IMR-90 (cell line): ENCODE results near the gene SERPINH1. TPM values are rescaled to one million over a fixed set of nuclear protein-coding genes. Genes with fewer than 3 reads are reported as not detected.

Experiments
- ATAC-seq: fragments of 200-7000 bp; cut with Tn5 transposase; 2 replicates; pipeline ENCODE4 v1.9.1; 2020; ENCODE audit warnings: low read depth, mild to moderate bottlenecking, moderate library complexity
- BruUV-seq: library from RNA; stranded (reverse); fragments of 400-500 nt; replicated peaks from 2 replicates; lab custom pipeline; 2021; lab: Mats Ljungman, UMichigan
- CTCF ChIA-PET: fragments of 300-600 bp; formaldehyde crosslinking; extraction: SDS; loops from one replicate; lab custom pipeline; 2021; ENCODE audit warnings: antibody characterized with exemption; lab: Yijun Ruan, JAX
- POLR2A ChIA-PET: fragments of 300-600 bp; sonication (Branson Sonifier 250); formaldehyde crosslinking; loops from one replicate; lab custom pipeline; 2022; ENCODE audit warnings: antibody characterized with exemption; ENCODE audit not compliant: unreplicated experiment; lab: Charles Lee
- DNase-seq: peaks from one replicate; pipeline ENCODE4 v3.0.0; 2013
- H2AFZ ChIP-seq: replicated peaks from 2 replicates; pipeline ENCODE3; 2013; ENCODE audit warnings: low read length, mild to moderate bottlenecking; ENCODE audit not compliant: poor library complexity
- H2AK5ac ChIP-seq: 2 replicates; pipeline ENCODE4 v1.6.1; 2013; ENCODE audit warnings: low read depth, low read length, inconsistent platforms
- H2AK9ac ChIP-seq: replicated peaks from 2 replicates; pipeline ENCODE3; 2013; ENCODE audit warnings: mild to moderate bottlenecking, low read depth, low read length, moderate library complexity; ENCODE audit not compliant: poor library complexity
- H2BK120ac ChIP-seq: 2 replicates; pipeline ENCODE4 v1.6.1; 2013; ENCODE audit warnings: low read depth, low read length, inconsistent platforms
- H2BK15ac ChIP-seq: 3 replicates; pipeline ENCODE4 v1.6.1; 2013; ENCODE audit warnings: low read depth, low read length, inconsistent platforms
- H2BK20ac ChIP-seq: 2 replicates; pipeline ENCODE4 v1.6.1; 2013; ENCODE audit warnings: low read depth, mild to moderate bottlenecking, inconsistent platforms, low read length, moderate library complexity
- H2BK5ac ChIP-seq: 2 replicates; pipeline ENCODE4 v1.6.1; 2013; ENCODE audit warnings: mild to moderate bottlenecking, low read depth, low read length, inconsistent platforms; ENCODE audit not compliant: poor library complexity, severe bottlenecking
- H3K14ac ChIP-seq: replicated peaks from 2 replicates; pipeline ENCODE4 v1.6.1; 2013; ENCODE audit warnings: low read depth, low read length, inconsistent platforms
- H3K18ac ChIP-seq: 2 replicates; pipeline ENCODE4 v1.6.1; 2013; ENCODE audit warnings: low read depth, low read length, control low read depth
- H3K23ac ChIP-seq: 2 replicates; pipeline ENCODE4 v1.6.1; 2013; ENCODE audit warnings: low read depth, low read length, inconsistent platforms
- H3K27ac ChIP-seq: 2 replicates; pipeline ENCODE4 v1.5.1; 2013; ENCODE audit warnings: mild to moderate bottlenecking, control low read depth, low read length; ENCODE audit not compliant: insufficient read depth
- H3K27me3 ChIP-seq: 2 replicates; pipeline ENCODE4 v1.6.1; 2013; ENCODE audit warnings: low read length; ENCODE audit not compliant: control insufficient read depth, insufficient read depth
- H3K36me3 ChIP-seq: 2 replicates; pipeline ENCODE4 v1.6.1; 2013; ENCODE audit warnings: low read length, mixed read lengths; ENCODE audit not compliant: control insufficient read depth, insufficient read depth
- H3K4ac ChIP-seq: 2 replicates; pipeline ENCODE4 v1.6.1; 2013; ENCODE audit warnings: low read depth, low read length, inconsistent platforms
- H3K4me1 ChIP-seq: 2 replicates; pipeline ENCODE4 v1.6.1; 2013; ENCODE audit warnings: low read length, mixed read lengths; ENCODE audit not compliant: control insufficient read depth, insufficient read depth
- H3K4me2 ChIP-seq: 2 replicates; pipeline ENCODE4 v1.6.1; 2013; ENCODE audit warnings: low read depth, mild to moderate bottlenecking, control low read depth, low read length, moderate library complexity
- H3K4me3 ChIP-seq: 2 replicates; pipeline ENCODE4 v1.5.1; 2013; ENCODE audit warnings: low read depth, mild to moderate bottlenecking, control low read depth, low read length, moderate library complexity; ENCODE audit not compliant: insufficient read depth
- H3K56ac ChIP-seq: 2 replicates; pipeline ENCODE4 v1.6.1; 2013; ENCODE audit warnings: low read length, inconsistent platforms; ENCODE audit not compliant: insufficient read depth; ENCODE audit errors: extremely low read depth
- H3K79me1 ChIP-seq, 2 experiments: 2 replicates each; pipeline ENCODE4 v1.6.1; 2013; ENCODE audit warnings: low read length in 2 of 2, inconsistent platforms in 1 of 2, low read depth in 1 of 2
- H3K9ac ChIP-seq: 2 replicates; pipeline ENCODE4 v1.6.1; 2013; ENCODE audit warnings: low read depth, low read length, control low read depth
- H3K9me1 ChIP-seq: 2 replicates; pipeline ENCODE4 v1.6.1; 2013; ENCODE audit warnings: low read length, inconsistent platforms; ENCODE audit not compliant: insufficient read depth
- H3K9me3 ChIP-seq: 2 replicates; pipeline ENCODE4 v1.6.1; 2013; ENCODE audit warnings: low read length; ENCODE audit not compliant: control insufficient read depth, insufficient read depth
- H4K20me1 ChIP-seq: 2 replicates; pipeline ENCODE4 v1.6.1; 2013; ENCODE audit warnings: low read length, inconsistent platforms; ENCODE audit not compliant: insufficient read depth
- H4K5ac ChIP-seq: 2 replicates; pipeline ENCODE4 v1.6.1; 2013; ENCODE audit warnings: mild to moderate bottlenecking, low read depth, low read length, control low read depth
- H4K8ac ChIP-seq, 2 experiments: 2 replicates each; pipeline ENCODE4 v1.6.1; 2013; ENCODE audit warnings: low read depth in 2 of 2, low read length in 2 of 2, control low read depth in 1 of 2, inconsistent platforms in 1 of 2
- H4K91ac ChIP-seq: 2 replicates; pipeline ENCODE4 v1.6.1; 2013; ENCODE audit warnings: low read depth, low read length, inconsistent platforms; ENCODE audit not compliant: insufficient read depth
- CEBPB ChIP-seq: IDR thresholded peaks from 2 replicates; pipeline ENCODE4 v1.6.1; 2012; ENCODE audit warnings: low read depth, low read length, improper control_type of control experiment
- FOS ChIP-seq: fragments of 150-350 bp; IDR thresholded peaks from 2 replicates; pipeline ENCODE4 v1.6.1; 2016; ENCODE audit warnings: low read depth, low read length
- NFE2L2 ChIP-seq: fragments of 150-350 bp; IDR thresholded peaks from 2 replicates; pipeline ENCODE4 v1.6.1; 2016; ENCODE audit warnings: low read depth, mild to moderate bottlenecking, low read length
- SMC3 ChIP-seq: fragments of 150-350 bp; IDR thresholded peaks from 2 replicates; pipeline ENCODE4 v1.6.1; 2016; ENCODE audit warnings: low read depth, mild to moderate bottlenecking, antibody characterized with exemption, low read length, moderate library complexity
- WGBS, 2 experiments: methylation state at CpG; one replicate each; pipeline versions ENCODE4 v1.1.5 to v1.1.7; 2013; ENCODE audit warnings: missing lambda C conversion rate in 2 of 2; ENCODE audit not compliant: insufficient read length in 1 of 2; ENCODE audit errors: extremely low coverage in 2 of 2; 5-methylcytosine and 5-hydroxymethylcytosine counted together
- dilution Hi-C: fragments of 300-500 bp; cut with HindIII; formaldehyde crosslinking; loops from one replicate; pipeline ENCODE4 v1.14.3; 2018; ENCODE audit warnings: low sequenced_read_pairs; ENCODE audit not compliant: unreplicated experiment
- in situ Hi-C: fragments of 300-500 bp; cut with MboI; formaldehyde crosslinking; loops from 3 replicates; pipeline ENCODE4 v1.14.3; 2019; ENCODE audit warnings: low sequenced_read_pairs, inconsistent platforms, mixed read lengths
- intact Hi-C: fragments of 100-400 bp; cut with micrococcal nuclease; formaldehyde crosslinking; loops from 2 replicates; pipeline ENCODE4 v1.10.0; 2022
- polyA plus RNA-seq, 3 experiments: library from polyadenylated mRNA; depleted of rRNA; stranded (reverse); fragments of >200 nt; gene quantifications; 2 replicates each; pipeline ENCODE4 v1.2.3, GENCODE V29; 2012; ENCODE audit warnings: low replicate concordance in 1 of 3
- total RNA-seq: library from RNA; depleted of rRNA; stranded (reverse); fragments of >200 nt; gene quantifications from 2 replicates; pipeline ENCODE4 v1.2.3, GENCODE V29; 2012

SERPINH1 gene
- total and polyA plus RNA-seq, 2 of the 4 experiments (the other 2 are of a cell fraction), result 841 to 1,857 TPM

- TF ChIP-seq SMC3, result no peak
- TF ChIP-seq NFE2L2, result no peak
- TF ChIP-seq FOS, result peak; percentile 71
Measured at GRCh38 chr11:75603791-75604736, 42.0 kb downstream of the SERPINH1 start (continued).

DNA sequence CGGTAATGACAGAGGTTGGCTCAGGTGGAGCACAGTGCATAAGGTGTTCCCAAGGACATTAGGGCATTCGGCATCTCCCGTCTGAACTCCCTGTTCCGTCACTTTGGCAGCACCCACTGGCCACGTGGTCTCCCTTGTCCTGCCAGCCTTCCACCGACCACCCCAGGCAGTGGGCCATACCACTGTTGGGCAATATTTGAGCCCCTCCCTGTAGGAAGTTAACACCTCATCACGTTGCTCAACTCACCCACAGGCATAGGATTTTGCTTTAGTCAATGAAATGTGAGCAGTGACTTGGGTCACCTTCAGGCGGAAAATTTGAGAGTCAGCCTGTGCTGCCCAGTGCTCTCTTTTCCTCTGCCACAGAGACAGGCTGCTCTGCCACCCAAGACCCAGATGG, 44.0 kb downstream of the SERPINH1 start:
- no peak overlapping the region for H3K9ac ChIP-seq
- no peak overlapping the region for H4K8ac ChIP-seq
- no peak overlapping the region; the same call in 2 of the 3 replicates for H2BK15ac ChIP-seq
- H4K5ac ChIP-seq, result no peak overlapping the region
- H3K4ac ChIP-seq, result no peak overlapping the region
- H3K4me2 ChIP-seq, result no peak overlapping the region
- no peaks in the 10 kb centered on the region for H3K36me3 ChIP-seq
- H3K27me3 ChIP-seq, result peaks cover 5% of the 10 kb centered on the region; the same call in 1 of the 2 replicates
- no peak overlapping the region for H2BK120ac ChIP-seq
- peaks cover 17% of the 10 kb centered on the region for H3K9me1 ChIP-seq
- no peak overlapping the region for H3K4me3 ChIP-seq
- WGBS, 2 experiments, result 95 to 100% methylated on average over 1 to 3 of the region's 8 CpGs
- H2AK5ac ChIP-seq, result peak overlapping the region; percentile 58; the same call in 1 of the 2 replicates
- no peak overlapping the region for H3K18ac ChIP-seq
- DNase-seq (no peak), ATAC-seq (no peak)
- no peak overlapping the region for H2BK20ac ChIP-seq
- H2BK5ac ChIP-seq, result no peak overlapping the region
- BruUV-seq, result no TSS peak
- H3K56ac ChIP-seq, result no peak overlapping the region
- POLR2A ChIA-PET, result no interaction called here
- TF ChIP-seq CEBPB, result peak; percentile 24; the same call in 1 of the 2 replicates
- no peak for TF ChIP-seq NFE2L2
- H3K79me1 ChIP-seq, result no peaks in the 10 kb centered on the region
- no peaks in the 10 kb centered on the region for H4K20me1 ChIP-seq
- intact Hi-C loops (no loop called here), dilution Hi-C loops (no loop called here), in situ Hi-C loops (no loop called here)
- no peak overlapping the region for H3K14ac ChIP-seq
- no peak overlapping the region for H4K91ac ChIP-seq
- CTCF ChIA-PET, result no interaction called here
- H3K23ac ChIP-seq, result no peak overlapping the region
- no peaks in the 10 kb centered on the region for H3K9me3 ChIP-seq
- no peak overlapping the region for H3K27ac ChIP-seq
- H3K4me1 ChIP-seq, result peaks cover 15% of the 10 kb centered on the region
- no peak overlapping the region for H2AK9ac ChIP-seq
- no peak overlapping the region for H2AFZ ChIP-seq
